Glomerular visceral epithelial cell (primary cell): ENCODE data around the gene TMEM132E.

Experiments used
- DNase-seq: peaks from one replicate; pipeline ENCODE4 v3.0.0-alpha.2; 2016; ENCODE audit errors: extremely low spot score

The TMEM132E gene

DNA sequence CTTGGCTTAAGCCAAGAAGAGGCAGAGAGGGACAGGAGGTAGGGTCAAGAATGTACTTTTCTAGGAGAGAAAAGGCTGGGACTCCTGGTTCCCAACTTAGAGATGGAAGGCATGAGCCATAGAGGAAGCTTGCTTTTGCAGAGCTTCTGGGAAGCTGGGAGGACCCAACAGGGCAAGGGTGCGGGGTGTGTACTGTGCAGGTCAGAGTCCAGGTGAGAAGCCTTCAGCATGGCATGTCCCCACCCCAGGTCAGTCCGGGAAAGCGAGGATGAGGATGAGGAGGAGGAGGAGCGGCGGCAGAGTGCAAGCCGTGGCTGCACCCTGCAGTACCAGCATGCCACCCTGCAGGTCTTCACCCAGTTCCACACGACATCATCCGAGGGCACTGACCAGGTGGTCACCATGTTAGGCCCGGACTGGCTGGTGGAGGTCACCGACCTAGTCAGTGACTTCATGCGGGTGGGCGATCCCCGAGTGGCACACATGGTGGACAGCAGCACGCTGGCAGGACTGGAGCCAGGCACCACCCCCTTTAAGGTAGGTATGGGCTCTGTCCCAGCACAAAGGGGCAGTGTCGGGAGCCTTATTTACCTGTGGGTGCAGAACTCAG, 55.3 kb downstream of the TMEM132E start:
- no peak for DNase-seq

GRCh38 chr17:34635876-34636275, 56.5 kb downstream of the TMEM132E start:
- DNase-seq: no peak

DNA sequence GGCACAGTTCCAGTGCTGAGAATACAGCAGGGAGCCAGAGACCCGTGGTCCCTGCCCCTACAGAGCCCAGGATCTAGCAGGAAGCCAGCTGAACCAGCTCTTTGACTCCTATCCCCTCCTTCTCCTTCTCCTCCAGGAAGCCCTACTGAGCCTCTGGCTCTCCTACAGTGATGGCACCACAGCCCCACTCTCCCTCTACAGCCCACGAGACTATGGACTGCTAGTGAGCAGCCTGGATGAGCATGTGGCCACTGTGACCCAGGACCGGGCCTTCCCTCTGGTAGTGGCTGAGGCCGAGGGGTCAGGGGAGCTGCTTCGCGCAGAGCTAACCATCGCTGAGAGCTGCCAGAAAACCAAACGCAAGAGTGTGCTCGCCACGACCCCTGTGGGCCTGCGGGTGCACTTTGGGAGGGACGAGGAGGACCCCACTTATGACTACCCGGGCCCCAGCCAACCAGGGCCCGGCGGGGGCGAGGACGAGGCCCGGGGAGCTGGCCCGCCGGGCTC, 57.7 kb downstream of the TMEM132E start:
- DNase-seq: no peak

GRCh38 chr17:34637548-34638525, 58.5 kb downstream of the TMEM132E start:
- peak; percentile 41 for DNase-seq

- DNase-seq: no peak
These were observed 59.3 kb downstream of the TMEM132E start for GRCh38 chr17:34638526-34639260.

- no peak for DNase-seq
These were observed 60.5 kb downstream of the TMEM132E start for GRCh38 chr17:34639706-34640425.

DNA sequence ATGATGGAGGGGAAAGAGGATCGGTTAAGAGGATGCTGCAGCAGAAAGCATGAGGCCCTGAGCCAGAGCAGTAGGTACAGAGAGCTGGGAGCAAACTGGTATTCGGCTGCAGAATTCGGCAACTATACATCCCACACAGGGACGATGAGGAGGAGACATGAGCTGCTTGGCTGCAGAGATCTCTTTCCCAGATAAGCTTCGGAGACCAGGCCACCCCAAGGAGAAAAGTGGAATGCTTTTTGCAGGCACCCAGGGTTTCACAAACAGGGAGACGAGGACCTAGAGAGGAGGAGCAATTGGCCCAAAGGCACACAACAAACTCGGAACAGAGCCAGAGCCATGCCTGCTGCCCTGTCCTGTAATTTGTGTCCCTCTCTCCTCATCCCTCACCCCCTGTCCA, 62.0 kb downstream of the TMEM132E start:
- no peak for DNase-seq

DNA sequence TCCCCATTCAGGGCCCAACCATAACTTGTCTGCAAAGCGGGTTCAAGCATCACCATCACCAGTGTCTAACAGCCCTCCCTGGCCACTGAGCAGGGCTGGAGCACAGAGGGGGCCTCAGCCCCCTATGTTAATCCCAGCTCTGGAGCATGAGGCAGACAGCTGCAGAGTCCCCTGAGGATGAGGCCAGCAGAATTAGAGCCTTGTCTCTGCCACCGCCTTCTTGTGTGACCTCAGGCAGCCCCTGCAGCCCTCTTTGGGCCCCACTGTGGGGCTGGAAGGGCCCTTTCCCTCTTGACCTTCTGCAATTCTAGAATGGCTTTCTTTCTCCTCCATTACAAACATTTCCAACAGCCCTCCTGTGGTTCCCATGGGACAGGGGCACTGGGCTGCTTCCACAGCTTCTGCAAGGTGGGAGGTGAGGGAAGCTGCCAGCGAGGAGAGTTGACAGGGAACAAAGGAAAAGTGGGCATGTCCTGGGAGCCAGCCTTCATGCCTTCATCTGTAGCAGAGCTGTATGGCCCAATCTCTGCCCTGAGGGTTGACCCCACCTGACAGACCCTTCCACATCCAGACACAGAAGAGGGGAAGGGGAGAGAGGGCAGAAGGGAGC, 65.7 kb downstream of the TMEM132E start:
- DNase-seq: no peak

DNA sequence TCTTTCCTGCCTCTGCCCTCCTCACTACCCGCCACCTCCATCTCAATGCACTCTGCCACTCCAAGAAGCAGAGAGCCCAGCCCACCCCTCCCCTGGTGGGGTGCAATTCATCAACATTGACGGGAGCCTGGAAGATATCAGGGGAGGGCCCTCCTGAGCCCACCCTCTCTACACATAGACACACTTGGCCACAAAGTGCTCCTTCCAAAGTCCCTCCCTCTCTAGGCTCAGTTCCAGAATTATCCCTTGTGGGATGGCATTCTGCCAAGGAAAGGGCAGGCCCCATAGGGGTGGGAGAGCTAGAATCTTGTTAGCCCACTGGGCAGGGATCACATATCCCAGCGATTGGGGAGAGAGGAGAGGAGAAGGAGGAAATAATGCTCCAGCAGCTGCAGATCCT, 66.2 kb downstream of the TMEM132E start:
- peak; percentile 3 for DNase-seq

- DNase-seq: no peak
These were observed 68.1 kb downstream of the TMEM132E start for GRCh38 chr17:34647511-34647910.

- no peak for DNase-seq
These were observed 70.8 kb downstream of the TMEM132E start for GRCh38 chr17:34650051-34650750.

DNA sequence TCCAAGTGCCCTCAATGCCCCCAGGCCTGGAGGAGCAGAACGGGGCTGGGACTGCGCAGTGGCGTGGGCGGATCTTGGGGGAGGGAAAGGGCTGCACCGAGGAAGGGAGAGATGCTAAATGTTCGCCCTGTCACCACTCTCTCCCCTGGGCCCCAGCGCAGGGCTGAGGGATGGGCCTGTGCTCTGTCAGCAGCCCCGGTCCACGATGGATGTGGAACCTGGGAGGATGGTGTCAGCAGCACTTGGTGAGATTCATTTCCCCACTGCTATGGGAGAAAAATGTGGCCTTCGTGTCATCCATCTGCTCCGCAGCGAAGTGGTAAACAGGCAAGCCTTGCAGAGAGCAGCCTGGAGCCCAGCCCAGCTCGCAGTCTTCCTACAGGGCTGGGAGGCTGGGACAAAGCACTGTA, 72.0 kb downstream of the TMEM132E start:
- no peak for DNase-seq

- DNase-seq: no peak
These were observed 72.7 kb downstream of the TMEM132E start for GRCh38 chr17:34652021-34652555.

DNA sequence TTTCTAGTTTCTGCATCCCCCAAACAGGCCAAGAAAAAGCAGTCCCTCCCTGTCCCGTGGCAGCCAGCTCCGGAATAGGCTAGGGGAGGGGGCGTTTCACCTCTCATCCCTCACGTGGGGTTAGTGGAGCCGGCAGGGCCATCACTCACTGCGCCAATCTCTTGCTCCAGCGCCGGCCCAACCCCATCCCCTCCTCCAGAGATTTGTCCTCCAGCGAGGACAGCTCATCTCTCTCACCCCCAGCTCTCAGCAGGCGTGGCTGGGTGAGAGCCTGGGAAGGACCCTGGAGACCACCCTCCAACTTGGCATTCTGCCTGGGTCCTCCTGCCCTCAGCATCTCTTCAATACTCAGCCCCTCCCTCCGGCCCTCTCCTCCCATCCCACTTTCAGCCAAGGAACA, 74.1 kb downstream of the TMEM132E start:
- DNase-seq: no peak

- no peak for DNase-seq
These were observed 75.0 kb downstream of the TMEM132E start for GRCh38 chr17:34654276-34654880.

DNA sequence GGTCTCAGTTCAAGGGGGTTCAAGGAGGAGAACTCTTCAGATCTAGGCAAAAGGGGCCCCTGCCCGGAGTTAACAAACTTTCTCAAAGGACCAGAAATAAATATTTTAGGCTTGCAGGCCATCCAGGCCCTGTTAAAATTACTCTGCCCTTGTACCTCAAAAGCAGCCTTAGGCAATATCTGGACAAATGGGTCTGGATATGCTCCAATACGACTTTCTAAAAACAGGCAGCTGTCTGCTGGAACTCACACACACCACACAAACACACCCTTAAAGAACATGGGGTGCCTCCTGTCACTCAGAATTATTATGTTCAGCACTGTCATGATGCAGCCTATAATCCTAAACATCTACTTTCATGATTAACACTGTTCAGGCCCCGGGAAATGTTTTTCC, 75.5 kb downstream of the TMEM132E start:
- no peak for DNase-seq

- DNase-seq: no peak
These were observed 77.4 kb downstream of the TMEM132E start for GRCh38 chr17:34656801-34657200.

- no peak for DNase-seq
These were observed 79.6 kb downstream of the TMEM132E start for GRCh38 chr17:34658811-34659560.

GRCh38 chr17:34663714-34664113, 84.3 kb downstream of the TMEM132E start:
- DNase-seq: no peak
